MCF 10A (cell line): ENCODE results near the gene TMTC4. TPM values are rescaled to one million over a fixed set of nuclear protein-coding genes. Genes with fewer than 3 reads are reported as not detected.

Experiments used
- BruUV-seq: library from RNA; stranded (reverse); fragments of 400-500 nt; replicated peaks from 2 replicates; lab custom pipeline; 2021; lab: Mats Ljungman, UMichigan
- CTCF ChIA-PET: fragments of 300-600 bp; sonication (Branson Sonifier 250); formaldehyde crosslinking; extraction: SDS; loops from one replicate; lab custom pipeline; 2021; ENCODE audit warnings: antibody characterized with exemption, inconsistent platforms; lab: Yijun Ruan, JAX
- POLR2A ChIA-PET: fragments of 300-600, 350-650 bp; sonication (Branson Sonifier 250); formaldehyde crosslinking; extraction: SDS; loops from one replicate; lab custom pipeline; 2020; ENCODE audit warnings: antibody characterized with exemption, inconsistent platforms; lab: Yijun Ruan, JAX
- DNase-seq: peaks from one replicate; pipeline ENCODE4 v3.0.0-alpha.2; 2018; ENCODE audit not compliant: unreplicated experiment
- H3K27ac Mint-ChIP-seq: one replicate; pipeline ENCODE4 v1.8.0; 2022; ENCODE audit warnings: mild to moderate bottlenecking, low read depth, mixed read lengths; ENCODE audit not compliant: unreplicated experiment
- H3K27me3 Mint-ChIP-seq: one replicate; pipeline ENCODE4 v1.8.0; 2022; ENCODE audit warnings: mixed read lengths; ENCODE audit not compliant: insufficient read depth, unreplicated experiment
- H3K36me3 Mint-ChIP-seq: one replicate; pipeline ENCODE4 v1.8.0; 2022; ENCODE audit warnings: mild to moderate bottlenecking, moderate library complexity, mixed read lengths; ENCODE audit not compliant: insufficient read depth, unreplicated experiment
- H3K4me1 Mint-ChIP-seq: one replicate; pipeline ENCODE4 v1.8.0; 2022; ENCODE audit warnings: mixed read lengths; ENCODE audit not compliant: insufficient read depth, unreplicated experiment
- H3K4me3 Mint-ChIP-seq: one replicate; pipeline ENCODE4 v1.8.0; 2022; ENCODE audit warnings: mild to moderate bottlenecking, moderate library complexity, mixed read lengths; ENCODE audit not compliant: unreplicated experiment
- H3K9me3 Mint-ChIP-seq: one replicate; pipeline ENCODE4 v1.8.0; 2022; ENCODE audit warnings: mixed read lengths; ENCODE audit not compliant: unreplicated experiment
- CTCF ChIP-seq: fragments of 200-600 bp; IDR thresholded peaks from one replicate; pipeline ENCODE4 v1.8.0; 2022; ENCODE audit warnings: antibody characterized with exemption, mild to moderate bottlenecking; ENCODE audit not compliant: unreplicated experiment
- intact Hi-C: fragments of 100-400 bp; cut with micrococcal nuclease; formaldehyde crosslinking; loops from 2 replicates; pipeline ENCODE4 v1.14.1; 2022
- total RNA-seq: library from RNA; stranded (reverse); gene quantifications from 2 replicates; pipeline ENCODE4 v1.2.3, GENCODE V29; 2022

TMTC4 gene
- total RNA-seq, 1 experiment from 2014 or later: 10.8 TPM

- Mint-ChIP-seq H3K36me3 (peaks cover 14% of the 10 kb centered on the region), H3K27ac (no peak overlapping the region), H3K4me3 (no peak overlapping the region), H3K27me3 (no peaks in the 10 kb centered on the region), H3K9me3 (no peaks in the 10 kb centered on the region), H3K4me1 (no peaks in the 10 kb centered on the region)
- CTCF ChIA-PET: no interaction called here
- no TSS peak for BruUV-seq
- POLR2A ChIA-PET: no interaction called here
- DNase-seq: no peak
- no peak for TF ChIP-seq CTCF
- intact Hi-C loops: no loop called here
Measured at GRCh38 chr13:100652510-100652909, 22.1 kb downstream of the TMTC4 start.

- H3K4me3 Mint-ChIP-seq: no peak overlapping the region
- intact Hi-C loops: no loop called here
- BruUV-seq: no TSS peak
- H3K27me3 Mint-ChIP-seq: no peaks in the 10 kb centered on the region
- H3K36me3 Mint-ChIP-seq: peaks cover 21% of the 10 kb centered on the region
- no peaks in the 10 kb centered on the region for H3K4me1 Mint-ChIP-seq
- H3K27ac Mint-ChIP-seq: no peak overlapping the region
- ChIA-PET POLR2A (no interaction called here), CTCF (interaction anchor here (0.5 kb wide), 1 partner anchor 649 kb away, joined by 4 read pairs; no protein-coding TSS in a partner anchor)
- no peak for TF ChIP-seq CTCF
- no peak for DNase-seq
- no peaks in the 10 kb centered on the region for H3K9me3 Mint-ChIP-seq
Measured at GRCh38 chr13:100650326-100650725, 24.3 kb downstream of the TMTC4 start.

GRCh38 chr13:100648354-100648753 is 26.2 kb downstream of the TMTC4 start:
- H3K27ac Mint-ChIP-seq: no peak overlapping the region
- DNase-seq: no peak
- TF ChIP-seq CTCF: no peak
- BruUV-seq: no TSS peak
- CTCF ChIA-PET: interaction anchor here (0.9 to 1.1 kb wide), 2 partner anchors 213 to 451 kb away, joined by 3 read pairs; no protein-coding TSS in a partner anchor
- POLR2A ChIA-PET: interaction anchor here (1.1 kb wide), 1 partner anchor 25 kb away, joined by 9 read pairs; no protein-coding TSS in a partner anchor
- intact Hi-C loops: no loop called here
- H3K9me3 Mint-ChIP-seq: no peaks in the 10 kb centered on the region
- no peaks in the 10 kb centered on the region for H3K4me1 Mint-ChIP-seq
- H3K4me3 Mint-ChIP-seq: no peak overlapping the region
- H3K27me3 Mint-ChIP-seq: no peaks in the 10 kb centered on the region
- H3K36me3 Mint-ChIP-seq: peaks cover 24% of the 10 kb centered on the region

- no peak for TF ChIP-seq CTCF
- H3K4me1 Mint-ChIP-seq: no peaks in the 10 kb centered on the region
- no peak overlapping the region for H3K27ac Mint-ChIP-seq
- DNase-seq: no peak
- no peaks in the 10 kb centered on the region for H3K27me3 Mint-ChIP-seq
- no peak overlapping the region for H3K4me3 Mint-ChIP-seq
- H3K36me3 Mint-ChIP-seq: peaks cover 26% of the 10 kb centered on the region
- POLR2A ChIA-PET: no interaction called here
- H3K9me3 Mint-ChIP-seq: no peaks in the 10 kb centered on the region
- intact Hi-C loops: no loop called here
- no TSS peak for BruUV-seq
- CTCF ChIA-PET: interaction anchor here (0.6 to 1.5 kb wide), 5 partner anchors 9 to 1335 kb away, joined by 3 to 4 read pairs (median 3); no protein-coding TSS in a partner anchor
Measured at GRCh38 chr13:100646871-100647270, 27.7 kb downstream of the TMTC4 start.
